ENCODE measurements around the gene MRPL24. TPM values are rescaled to one million over a fixed set of nuclear protein-coding genes. Genes with fewer than 3 reads are reported as not detected.
A peak's percentile ranks its signal among the peaks of the same experiment; 100 is the strongest.

MRPL24 gene
- total RNA-seq, 2 experiments from 2014 or later, result 55.3 to 56.6 TPM

DNA sequence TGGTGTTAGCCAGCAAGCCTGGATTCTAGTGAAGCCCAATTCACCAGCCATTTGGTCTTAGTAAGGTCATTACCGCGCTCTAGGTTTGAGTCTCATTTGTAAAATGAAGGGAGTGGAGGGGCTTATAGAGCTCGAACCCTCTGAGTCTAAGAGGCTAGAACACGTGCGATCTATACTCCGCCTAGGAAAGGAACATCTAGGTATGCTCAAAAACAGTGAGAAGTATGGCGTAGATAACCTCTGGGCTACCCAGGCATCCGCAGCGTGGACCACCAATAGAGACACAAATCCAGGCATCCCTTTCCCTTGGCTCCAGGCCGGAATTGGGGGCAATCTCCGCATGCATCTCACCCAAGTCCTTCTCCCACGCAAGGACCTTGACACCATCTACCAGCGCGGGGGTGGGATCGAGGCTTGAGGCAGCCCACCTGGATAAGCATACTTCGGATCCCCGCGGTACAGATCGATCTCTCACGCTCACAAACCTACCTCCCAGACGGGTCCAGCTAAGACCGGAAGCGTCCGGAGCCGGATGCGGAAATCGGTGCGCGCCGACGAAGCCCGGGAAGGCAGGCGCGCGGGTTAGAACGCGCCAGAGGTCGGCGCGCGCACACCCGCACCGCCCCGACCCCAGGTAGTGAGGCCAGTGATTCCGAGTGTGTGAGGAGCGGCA lies 12.8 kb downstream of the MRPL24 start, which contains the start of gene METTL25B:
TSS of gene METTL25B (plus strand) at position 544 of the 673 bp plus-strand sequence. CDS start 636 bp downstream, outside the sequence.
- intact Hi-C loops (cut with micrococcal nuclease; ENCODE audit: unreplicated experiment), result loop anchor here (1.0 to 5.0 kb wide), 4 partner anchors 23 to 134 kb away; partner anchors contain the start of genes HDGF, NTRK1 and PRCC
- H3K36me3 ChIP-seq (ENCODE audit: insufficient read depth, low read length), result peaks cover 42% of the 10 kb centered on the region
- POLR2A ChIA-PET, result interaction anchor here (0.5 to 1.6 kb wide), 10 partner anchors 13 to 793 kb away, joined by 3 to 6 read pairs (median 4); partner anchors contain the start of gene MRPL24
- peak; percentile 86 for DNase-seq (ENCODE audit: low spot score)
- peak within 1 kb of the TSS; percentile 62 for H3K27ac ChIP-seq (ENCODE audit: low read depth, low read length, poor library complexity, severe bottlenecking)
- H3K4me3 ChIP-seq (ENCODE audit: low read depth, low read length, poor library complexity, severe bottlenecking), result peak within 1 kb of the TSS; percentile 87
- CTCF ChIA-PET (ENCODE audit: unreplicated experiment), result interaction anchor here (0.6 kb wide), 1 partner anchor 65 kb away, joined by 6 read pairs; no protein-coding TSS in a partner anchor
- BruUV-seq (replicated peaks), result no TSS peak
- peaks cover 31% of the 10 kb centered on the region for H3K4me1 ChIP-seq (ENCODE audit: insufficient read depth, low read length, poor library complexity, severe bottlenecking)
- H3K79me2 ChIP-seq (ENCODE audit: insufficient read depth, low read depth, low read length), result peaks cover 67% of the 10 kb centered on the region
- no peaks in the 10 kb centered on the region for H3K9me2 ChIP-seq (ENCODE audit: insufficient read depth, low read length)
- H3K9me3 ChIP-seq (ENCODE audit: low read length), result no peaks in the 10 kb centered on the region
- peaks cover 32% of the 10 kb centered on the region for H4K20me1 ChIP-seq (ENCODE audit: insufficient read depth, low read length)
- no peak for TF ChIP-seq EZH2phosphoT487 (IDR thresholded peaks at IDR 0.05; ENCODE audit: borderline replicate concordance, low read depth, low read length)
- TF ChIP-seq, protein P1, sequence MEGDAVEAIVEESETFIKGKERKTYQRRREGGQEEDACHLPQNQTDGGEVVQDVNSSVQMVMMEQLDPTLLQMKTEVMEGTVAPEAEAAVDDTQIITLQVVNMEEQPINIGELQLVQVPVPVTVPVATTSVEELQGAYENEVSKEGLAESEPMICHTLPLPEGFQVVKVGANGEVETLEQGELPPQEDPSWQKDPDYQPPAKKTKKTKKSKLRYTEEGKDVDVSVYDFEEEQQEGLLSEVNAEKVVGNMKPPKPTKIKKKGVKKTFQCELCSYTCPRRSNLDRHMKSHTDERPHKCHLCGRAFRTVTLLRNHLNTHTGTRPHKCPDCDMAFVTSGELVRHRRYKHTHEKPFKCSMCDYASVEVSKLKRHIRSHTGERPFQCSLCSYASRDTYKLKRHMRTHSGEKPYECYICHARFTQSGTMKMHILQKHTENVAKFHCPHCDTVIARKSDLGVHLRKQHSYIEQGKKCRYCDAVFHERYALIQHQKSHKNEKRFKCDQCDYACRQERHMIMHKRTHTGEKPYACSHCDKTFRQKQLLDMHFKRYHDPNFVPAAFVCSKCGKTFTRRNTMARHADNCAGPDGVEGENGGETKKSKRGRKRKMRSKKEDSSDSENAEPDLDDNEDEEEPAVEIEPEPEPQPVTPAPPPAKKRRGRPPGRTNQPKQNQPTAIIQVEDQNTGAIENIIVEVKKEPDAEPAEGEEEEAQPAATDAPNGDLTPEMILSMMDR (conservative IDR thresholded peaks at IDR 0.05; ENCODE audit: low read length), result no peak
- H2AFZ ChIP-seq (ENCODE audit: low read length), result peak within 1 kb of the TSS; percentile 61; the same call in 1 of the 2 replicates
- peak within 1 kb of the TSS; percentile 96 for H3K4me2 ChIP-seq (ENCODE audit: low read length)

DNA sequence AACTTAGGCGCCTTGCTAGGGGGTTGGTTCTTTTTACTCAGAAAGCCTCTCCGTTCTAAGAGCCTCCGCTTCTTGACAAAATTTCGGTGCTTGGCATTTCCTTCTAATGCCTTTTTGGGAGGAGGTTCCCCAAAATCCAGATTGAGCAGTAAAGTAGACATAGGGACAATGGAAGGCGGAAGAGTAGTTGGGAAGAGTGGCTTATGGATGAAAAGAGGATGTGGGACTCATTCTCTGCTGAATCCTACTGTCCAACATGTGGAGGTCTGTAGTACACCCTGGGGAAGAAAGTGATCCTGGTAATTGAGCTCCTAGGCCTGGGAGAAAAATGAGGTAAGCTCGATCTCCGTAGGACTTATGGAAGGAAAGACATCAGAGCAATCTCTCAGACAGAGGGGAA lies 13.4 kb downstream of the MRPL24 start:
- peaks cover 32% of the 10 kb centered on the region for H4K20me1 ChIP-seq (ENCODE audit: insufficient read depth, low read length)
- H3K79me2 ChIP-seq (ENCODE audit: insufficient read depth, low read depth, low read length), result peaks cover 72% of the 10 kb centered on the region
- TF ChIP-seq, protein P1 (conservative IDR thresholded peaks at IDR 0.05; ENCODE audit: low read length), result no peak
- no peak for TF ChIP-seq EZH2phosphoT487 (IDR thresholded peaks at IDR 0.05; ENCODE audit: borderline replicate concordance, low read depth, low read length)
- H3K9me3 ChIP-seq (ENCODE audit: low read length), result no peaks in the 10 kb centered on the region
- peaks cover 31% of the 10 kb centered on the region for H3K4me1 ChIP-seq (ENCODE audit: insufficient read depth, low read length, poor library complexity, severe bottlenecking)
- no peak for DNase-seq (ENCODE audit: low spot score)
- POLR2A ChIA-PET, result interaction anchor here (0.6 to 1.6 kb wide), 8 partner anchors 14 to 226 kb away, joined by 3 to 6 read pairs (median 4); partner anchors contain the start of gene MRPL24
- H3K4me2 ChIP-seq (ENCODE audit: low read length), result peak overlapping the region; percentile 92
- TSS peak; percentile 79 for BruUV-seq (replicated peaks)
- H3K9me2 ChIP-seq (ENCODE audit: insufficient read depth, low read length), result no peaks in the 10 kb centered on the region
- H3K27ac ChIP-seq (ENCODE audit: low read depth, low read length, poor library complexity, severe bottlenecking), result peak overlapping the region; percentile 62
- peaks cover 48% of the 10 kb centered on the region for H3K36me3 ChIP-seq (ENCODE audit: insufficient read depth, low read length)
- no peak overlapping the region for H2AFZ ChIP-seq (ENCODE audit: low read length)
- intact Hi-C loops (cut with micrococcal nuclease; ENCODE audit: unreplicated experiment), result loop anchor here (5.0 kb wide), 2 partner anchors 100 to 135 kb away; partner anchors contain the start of gene NTRK1
- CTCF ChIA-PET (ENCODE audit: unreplicated experiment), result interaction anchor here (0.6 to 2.4 kb wide), 3 partner anchors 13 to 64 kb away, joined by 3 to 9 read pairs (median 6); partner anchors contain the start of genes HDGF and MRPL24
- peak overlapping the region; percentile 87 for H3K4me3 ChIP-seq (ENCODE audit: low read depth, low read length, poor library complexity, severe bottlenecking)
